ENCODE data around the gene TSPAN9. TPM values are rescaled to one million over a fixed set of nuclear protein-coding genes. Genes with fewer than 3 reads are reported as not detected.
A peak's percentile ranks its signal among the peaks of the same experiment; 100 is the strongest.

The TSPAN9 gene
- 10 to 100 TPM; 39.5 to 50.2 TPM for total RNA-seq

GRCh38 chr12:3076730-3077571 lies at the start of gene TSPAN9:
Gene TSPAN9, plus strand, starts transcription at chr12:3077379. Its CDS starts 123,815 bp downstream, at chr12:3201194.
- no peak for TF ChIP-seq CTCF (IDR thresholded peaks at IDR 0.05)
- no peaks in the 10 kb centered on the region for H3K27me3 ChIP-seq (replicated peaks; ENCODE audit: insufficient read depth)
- no peaks in the 10 kb centered on the region for H3K9me3 ChIP-seq
- ATAC-seq (ENCODE audit: insufficient number of reproducible peaks, low FRiP score, low read depth) (peak; percentile 68), DNase-seq (ENCODE audit: low spot score) (peak; percentile 51)
- H3K27ac ChIP-seq: peak within 1 kb of the TSS; percentile 89 to 90
- H3K36me3 ChIP-seq: no peaks in the 10 kb centered on the region
- peaks cover 5 to 40% of the 10 kb centered on the region in 2 donors for H3K4me1 ChIP-seq (ENCODE audit: control insufficient read depth in 1 of 2, low read depth in 2 of 2)
- H3K4me3 ChIP-seq: peak within 1 kb of the TSS; percentile 91

- H3K4me3 ChIP-seq: no peak overlapping the region
- no peak overlapping the region for H3K27ac ChIP-seq
- H3K27me3 ChIP-seq (replicated peaks; ENCODE audit: insufficient read depth): no peaks in the 10 kb centered on the region
- DNase-seq (ENCODE audit: low spot score) (no peak), ATAC-seq (ENCODE audit: insufficient number of reproducible peaks, low FRiP score, low read depth) (no peak)
- no peak for TF ChIP-seq CTCF (IDR thresholded peaks at IDR 0.05)
- no peaks in the 10 kb centered on the region for H3K9me3 ChIP-seq
- H3K4me1 ChIP-seq (ENCODE audit: control insufficient read depth in 1 of 2, low read depth in 2 of 2): no peaks in the 10 kb centered on the region
- H3K36me3 ChIP-seq: no peaks in the 10 kb centered on the region
Measured at GRCh38 chr12:3028108-3028507, 49.1 kb upstream of the TSPAN9 start.

- Histone ChIP-seq H3K36me3 (no peaks in the 10 kb centered on the region), H3K4me3 (no peak overlapping the region), H3K9me3 (no peaks in the 10 kb centered on the region), H3K27ac (no peak overlapping the region), H3K27me3 (replicated peaks; ENCODE audit: insufficient read depth) (no peaks in the 10 kb centered on the region), H3K4me1 (ENCODE audit: control insufficient read depth in 1 of 2, low read depth in 2 of 2) (no peaks in the 10 kb centered on the region)
- ATAC-seq (ENCODE audit: insufficient number of reproducible peaks, low FRiP score, low read depth) (no peak), DNase-seq (ENCODE audit: low spot score) (no peak)
- TF ChIP-seq CTCF (IDR thresholded peaks at IDR 0.05): no peak
Measured at GRCh38 chr12:3030821-3031429, 46.3 kb upstream of the TSPAN9 start.

- Histone ChIP-seq H3K27ac (no peak overlapping the region), H3K27me3 (replicated peaks; ENCODE audit: insufficient read depth) (no peaks in the 10 kb centered on the region), H3K9me3 (no peaks in the 10 kb centered on the region), H3K4me3 (no peak overlapping the region), H3K4me1 (ENCODE audit: control insufficient read depth in 1 of 2, low read depth in 2 of 2) (no peaks in the 10 kb centered on the region), H3K36me3 (no peaks in the 10 kb centered on the region)
- ATAC-seq (ENCODE audit: insufficient number of reproducible peaks, low FRiP score, low read depth) (no peak), DNase-seq (ENCODE audit: low spot score) (no peak)
- no peak for TF ChIP-seq CTCF (IDR thresholded peaks at IDR 0.05)
Measured at GRCh38 chr12:3032161-3032560, 45.0 kb upstream of the TSPAN9 start.

GRCh38 chr12:3032770-3033538 lies 44.2 kb upstream of the TSPAN9 start:
- H3K27ac ChIP-seq: no peak overlapping the region
- no peak for DNase-seq (ENCODE audit: low spot score)
- peaks cover 2% of the 10 kb centered on the region for H3K36me3 ChIP-seq
- H3K4me1 ChIP-seq (ENCODE audit: control insufficient read depth in 1 of 2, low read depth in 2 of 2): no peaks in the 10 kb centered on the region
- H3K27me3 ChIP-seq (replicated peaks; ENCODE audit: insufficient read depth): no peaks in the 10 kb centered on the region
- ATAC-seq (ENCODE audit: insufficient number of reproducible peaks, low FRiP score, low read depth): no peak
- H3K4me3 ChIP-seq: no peak overlapping the region
- H3K9me3 ChIP-seq: no peaks in the 10 kb centered on the region
- TF ChIP-seq CTCF (IDR thresholded peaks at IDR 0.05): no peak

Data from thoracic aorta (tissue), 2 donors.